Loucy (cell line): Measurements from ENCODE around the gene RHBDL3.
"Not testable (repeated sequence)": the region's sequence is repeated elsewhere in the genome, so short reads cannot be mapped to it uniquely, and the experiment has no call there.

Experiments used
- H2AFZ ChIP-seq: fragments of 200-600 bp; sonication (generic); 2 replicates; pipeline ENCODE4 v1.6.0; 2016; ENCODE audit warnings: antibody characterized with exemption, mild to moderate bottlenecking, low read length, moderate library complexity
- H3F3A ChIP-seq: fragments of 200-600 bp; 2 replicates; pipeline ENCODE4 v1.6.0; 2016; ENCODE audit warnings: antibody characterized with exemption, low read depth, mild to moderate bottlenecking
- H3K27me3 ChIP-seq: fragments of 200-600 bp; sonication (generic); 2 replicates; pipeline ENCODE4 v1.6.1; 2014; ENCODE audit warnings: low read length, mild to moderate bottlenecking; ENCODE audit not compliant: insufficient read depth, poor library complexity, severe bottlenecking
- H3K36me3 ChIP-seq: fragments of 200-600 bp; sonication (generic); 2 replicates; pipeline ENCODE4 v1.6.1; 2016; ENCODE audit warnings: low read length; ENCODE audit not compliant: insufficient read depth
- H3K4me1 ChIP-seq: fragments of 200-600 bp; sonication (generic); 2 replicates; pipeline ENCODE4 v1.5.1; 2014; ENCODE audit warnings: low read length, mild to moderate bottlenecking; ENCODE audit not compliant: insufficient read depth, poor library complexity, severe bottlenecking
- H3K4me2 ChIP-seq: fragments of 200-600 bp; sonication (generic); 2 replicates; pipeline ENCODE4 v1.6.0; 2014; ENCODE audit warnings: antibody characterized with exemption, low read length, low read depth, mild to moderate bottlenecking; ENCODE audit not compliant: poor library complexity, severe bottlenecking
- H3K4me3 ChIP-seq: fragments of 200-600 bp; sonication (generic); 2 replicates; pipeline ENCODE4 v1.5.1; 2014; ENCODE audit warnings: low read length, mild to moderate bottlenecking, mixed read lengths; ENCODE audit not compliant: poor library complexity, severe bottlenecking
- H3K79me2 ChIP-seq: fragments of 200-600 bp; sonication (generic); 2 replicates; pipeline ENCODE4 v1.6.1; 2014; ENCODE audit warnings: low read length; ENCODE audit not compliant: insufficient read depth
- H3K9ac ChIP-seq: fragments of 200-600 bp; sonication (generic); 2 replicates; pipeline ENCODE4 v1.6.0; 2014; ENCODE audit warnings: mild to moderate bottlenecking, low read depth, low read length, moderate library complexity; ENCODE audit not compliant: poor library complexity, severe bottlenecking
- H3K9me2 ChIP-seq: fragments of 200-600 bp; sonication (generic); replicated peaks from 2 replicates; pipeline ENCODE4 v1.6.1; 2016; ENCODE audit warnings: low read depth, low read length, mixed read lengths
- H3K9me3 ChIP-seq: fragments of 200-600 bp; sonication (generic); 2 replicates; pipeline ENCODE4 v1.6.1; 2014; ENCODE audit warnings: mild to moderate bottlenecking, antibody characterized with exemption, low read length, low read depth; ENCODE audit not compliant: insufficient read depth
- H4K20me1 ChIP-seq: fragments of 200-600 bp; sonication (generic); 2 replicates; pipeline ENCODE4 v1.6.0; 2014; ENCODE audit warnings: antibody characterized with exemption, low read length, mild to moderate bottlenecking; ENCODE audit not compliant: insufficient read depth, poor library complexity, severe bottlenecking
- CTCF ChIP-seq: fragments of 200-600 bp; sonication (generic); conservative IDR thresholded peaks from 2 replicates; pipeline ENCODE4 v1.5.1; 2014; ENCODE audit warnings: mild to moderate bottlenecking, antibody characterized with exemption, low read length
- EZH2phosphoT487 ChIP-seq: fragments of 200-600 bp; IDR thresholded peaks from 2 replicates; pipeline ENCODE4 v1.6.1; 2018; ENCODE audit warnings: antibody characterized with exemption, mild to moderate bottlenecking, moderate library complexity, borderline replicate concordance

RHBDL3 gene

GRCh38 chr17:32315171-32315570 is 49.5 kb downstream of the RHBDL3 start:
- Histone ChIP-seq H3K79me2 (no peaks in the 10 kb centered on the region), H3K4me1 (no peaks in the 10 kb centered on the region), H2AFZ (no peak overlapping the region), H3K27me3 (no peaks in the 10 kb centered on the region), H3K9me3 (no peaks in the 10 kb centered on the region), H3K36me3 (no peaks in the 10 kb centered on the region), H3K9ac (no peak overlapping the region), H3K4me2 (no peak overlapping the region), H4K20me1 (no peaks in the 10 kb centered on the region), H3F3A (no peaks in the 10 kb centered on the region), H3K4me3 (no peak overlapping the region), H3K9me2 (no peaks in the 10 kb centered on the region)
- TF ChIP-seq CTCF, result no peak
- TF ChIP-seq EZH2phosphoT487, result no peak

- not testable (repeated sequence) for H3K36me3 ChIP-seq, H3K4me3 ChIP-seq, H2AFZ ChIP-seq, H3K27me3 ChIP-seq, H3F3A ChIP-seq, H3K9me2 ChIP-seq, H3K9ac ChIP-seq, H4K20me1 ChIP-seq, H3K9me3 ChIP-seq, H3K4me1 ChIP-seq, H3K79me2 ChIP-seq, H3K4me2 ChIP-seq
Measured at GRCh38 chr17:32316653-32317052, 51.0 kb downstream of the RHBDL3 start.

- no peak overlapping the region for H3K4me3 ChIP-seq
Measured at GRCh38 chr17:32317353-32317752, 51.7 kb downstream of the RHBDL3 start.

More at GRCh38 chr17:32317353-32317752, 51.7 kb downstream of the RHBDL3 start:
- Histone ChIP-seq H3K9me2 (no peaks in the 10 kb centered on the region), H3K36me3 (no peaks in the 10 kb centered on the region), H3K79me2 (no peaks in the 10 kb centered on the region), H3K9ac (no peak overlapping the region), H3F3A (no peaks in the 10 kb centered on the region), H3K4me1 (no peaks in the 10 kb centered on the region), H3K27me3 (no peaks in the 10 kb centered on the region), H3K4me2 (no peak overlapping the region), H3K9me3 (no peaks in the 10 kb centered on the region), H4K20me1 (no peaks in the 10 kb centered on the region), H2AFZ (0 out of 2 replicates have a peak overlapping the region, but pooled peaks have one; percentile 6)
- TF ChIP-seq EZH2phosphoT487 (no peak), CTCF (no peak)
